ENCODE data around the gene RUVBL2. TPM values are rescaled to one million over a fixed set of nuclear protein-coding genes. Genes with fewer than 3 reads are reported as not detected.

RUVBL2 gene
- total RNA-seq, 1 experiment from 2014 or later = 227 TPM

DNA sequence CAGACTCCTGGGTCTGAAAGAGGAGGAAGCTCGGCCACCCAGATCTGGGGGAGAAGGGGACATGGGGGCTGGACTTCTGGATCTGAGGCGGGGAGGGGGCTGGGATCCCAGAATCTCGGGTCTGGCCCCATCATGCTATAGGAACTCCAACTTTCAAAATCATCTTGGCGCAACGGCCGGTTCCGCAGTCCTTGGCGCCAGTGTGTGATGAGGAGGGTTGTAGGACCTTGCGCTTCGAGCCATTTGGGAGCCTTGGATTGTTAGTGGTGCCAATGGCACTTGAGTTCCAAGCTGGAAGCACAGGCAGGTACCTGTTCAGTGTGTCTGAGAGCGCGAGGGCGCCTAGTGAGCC is 324 bp downstream of the RUVBL2 start:
- no peak for TF ChIP-seq CTCF (conservative IDR thresholded peaks at IDR 0.05; ENCODE audit: low read depth, low read length)
- no peak for TF ChIP-seq EZH2 (IDR thresholded peaks at IDR 0.05; ENCODE audit: borderline replicate concordance, low read depth, low read length, poor library complexity, severe bottlenecking)
- BruUV-seq (replicated peaks) = no TSS peak
- ChIA-PET POLR2A (ENCODE audit: low non-redundant PET) (interaction anchor here (0.6 kb wide), 1 partner anchor 14 kb away, joined by 14 read pairs; no protein-coding TSS in a partner anchor), CTCF (interaction anchor here (0.5 to 2.1 kb wide), 8 partner anchors 11 to 602 kb away, joined by 3 to 14 read pairs (median 4); partner anchors contain the start of gene KDELR1)
- Histone ChIP-seq H3K4me3 (ENCODE audit: low read depth, low read length, poor library complexity, severe bottlenecking) (peak overlapping the region; percentile 79), H3K4me1 (ENCODE audit: insufficient read depth, low read length, poor library complexity, severe bottlenecking) (peaks cover 14% of the 10 kb centered on the region), H3K27ac (ENCODE audit: low read depth, low read length, poor library complexity, severe bottlenecking) (peak overlapping the region; percentile 85), H3K9me3 (ENCODE audit: low read depth, low read length, poor library complexity, severe bottlenecking) (no peaks in the 10 kb centered on the region), H3K36me3 (ENCODE audit: insufficient read depth, low read length, poor library complexity, severe bottlenecking) (peaks cover 5% of the 10 kb centered on the region), H3K27me3 (replicated peaks; ENCODE audit: insufficient read depth, low read depth, low read length, poor library complexity) (no peaks in the 10 kb centered on the region)
- no peak for DNase-seq (ENCODE audit: low spot score)
- intact Hi-C loops (cut with micrococcal nuclease; ENCODE audit: unreplicated experiment) = loop anchor here (5.0 kb wide), 1 partner anchor 218 kb away; no protein-coding TSS in a partner anchor

- Histone ChIP-seq H3K36me3 (ENCODE audit: insufficient read depth, low read length, poor library complexity, severe bottlenecking) (peaks cover 15% of the 10 kb centered on the region), H3K4me3 (ENCODE audit: low read depth, low read length, poor library complexity, severe bottlenecking) (no peak overlapping the region), H3K9me3 (ENCODE audit: low read depth, low read length, poor library complexity, severe bottlenecking) (no peaks in the 10 kb centered on the region), H3K27me3 (replicated peaks; ENCODE audit: insufficient read depth, low read depth, low read length, poor library complexity) (no peaks in the 10 kb centered on the region), H3K4me1 (ENCODE audit: insufficient read depth, low read length, poor library complexity, severe bottlenecking) (peaks cover 13% of the 10 kb centered on the region), H3K27ac (ENCODE audit: low read depth, low read length, poor library complexity, severe bottlenecking) (no peak overlapping the region)
- DNase-seq (ENCODE audit: low spot score) = peak; percentile 67
- CTCF ChIA-PET = interaction anchor here (0.7 to 1.6 kb wide), 4 partner anchors 15 to 538 kb away, joined by 3 to 7 read pairs (median 4); no protein-coding TSS in a partner anchor
- TF ChIP-seq CTCF (conservative IDR thresholded peaks at IDR 0.05; ENCODE audit: low read depth, low read length) (peak; percentile 70), EZH2 (IDR thresholded peaks at IDR 0.05; ENCODE audit: borderline replicate concordance, low read depth, low read length, poor library complexity, severe bottlenecking) (no peak)
- intact Hi-C loops (cut with micrococcal nuclease; ENCODE audit: unreplicated experiment) = no loop called here
- POLR2A ChIA-PET (ENCODE audit: low non-redundant PET) = interaction anchor here (0.7 kb wide), 1 partner anchor 76 kb away, joined by 3 read pairs; no protein-coding TSS in a partner anchor
- BruUV-seq (replicated peaks) = no TSS peak
These were observed 4.3 kb downstream of the RUVBL2 start for GRCh38 chr19:48997972-48998371.

- CTCF ChIA-PET = interaction anchor here (0.5 to 1.3 kb wide), 13 partner anchors 18 to 892 kb away, joined by 3 to 11 read pairs (median 4); no protein-coding TSS in a partner anchor
- Histone ChIP-seq H3K27ac (ENCODE audit: low read depth, low read length, poor library complexity, severe bottlenecking) (no peak overlapping the region), H3K27me3 (replicated peaks; ENCODE audit: insufficient read depth, low read depth, low read length, poor library complexity) (no peaks in the 10 kb centered on the region), H3K9me3 (ENCODE audit: low read depth, low read length, poor library complexity, severe bottlenecking) (no peaks in the 10 kb centered on the region), H3K4me1 (ENCODE audit: insufficient read depth, low read length, poor library complexity, severe bottlenecking) (peaks cover 10% of the 10 kb centered on the region), H3K4me3 (ENCODE audit: low read depth, low read length, poor library complexity, severe bottlenecking) (no peak overlapping the region), H3K36me3 (ENCODE audit: insufficient read depth, low read length, poor library complexity, severe bottlenecking) (peaks cover 32% of the 10 kb centered on the region)
- DNase-seq (ENCODE audit: low spot score) = peak; percentile 89
- POLR2A ChIA-PET (ENCODE audit: low non-redundant PET) = no interaction called here
- TF ChIP-seq CTCF (conservative IDR thresholded peaks at IDR 0.05; ENCODE audit: low read depth, low read length) (peak; percentile 94), EZH2 (IDR thresholded peaks at IDR 0.05; ENCODE audit: borderline replicate concordance, low read depth, low read length, poor library complexity, severe bottlenecking) (no peak)
- intact Hi-C loops (cut with micrococcal nuclease; ENCODE audit: unreplicated experiment) = no loop called here
- no TSS peak for BruUV-seq (replicated peaks)
These were observed 6.0 kb downstream of the RUVBL2 start for GRCh38 chr19:48999481-49000325.
